HG03095 (cell line): ENCODE data around the gene P3H3.

Experiments
- ATAC-seq: cut with Tn5 transposase; IDR thresholded peaks from one replicate; pipeline ENCODE4 v1.9.1; 2021; ENCODE audit warnings: moderate library complexity; ENCODE audit not compliant: unreplicated experiment

The P3H3 gene, protein sequence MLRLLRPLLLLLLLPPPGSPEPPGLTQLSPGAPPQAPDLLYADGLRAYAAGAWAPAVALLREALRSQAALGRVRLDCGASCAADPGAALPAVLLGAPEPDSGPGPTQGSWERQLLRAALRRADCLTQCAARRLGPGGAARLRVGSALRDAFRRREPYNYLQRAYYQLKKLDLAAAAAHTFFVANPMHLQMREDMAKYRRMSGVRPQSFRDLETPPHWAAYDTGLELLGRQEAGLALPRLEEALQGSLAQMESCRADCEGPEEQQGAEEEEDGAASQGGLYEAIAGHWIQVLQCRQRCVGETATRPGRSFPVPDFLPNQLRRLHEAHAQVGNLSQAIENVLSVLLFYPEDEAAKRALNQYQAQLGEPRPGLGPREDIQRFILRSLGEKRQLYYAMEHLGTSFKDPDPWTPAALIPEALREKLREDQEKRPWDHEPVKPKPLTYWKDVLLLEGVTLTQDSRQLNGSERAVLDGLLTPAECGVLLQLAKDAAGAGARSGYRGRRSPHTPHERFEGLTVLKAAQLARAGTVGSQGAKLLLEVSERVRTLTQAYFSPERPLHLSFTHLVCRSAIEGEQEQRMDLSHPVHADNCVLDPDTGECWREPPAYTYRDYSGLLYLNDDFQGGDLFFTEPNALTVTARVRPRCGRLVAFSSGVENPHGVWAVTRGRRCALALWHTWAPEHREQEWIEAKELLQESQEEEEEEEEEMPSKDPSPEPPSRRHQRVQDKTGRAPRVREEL

GRCh38 chr12:6827982-6828780 is at the start of gene P3H3:
P3H3 (plus strand) TSS chr12:6828407; CDS start chr12:6828441, 34 bp downstream.
- no peak for ATAC-seq

GRCh38 chr12:6778574-6779550 is 49.3 kb upstream of the P3H3 start:
- ATAC-seq: peak; percentile 76

GRCh38 chr12:6779708-6780432 is 48.3 kb upstream of the P3H3 start:
- ATAC-seq: no peak

GRCh38 chr12:6780573-6780972 is 47.6 kb upstream of the P3H3 start:
- ATAC-seq: no peak

DNA sequence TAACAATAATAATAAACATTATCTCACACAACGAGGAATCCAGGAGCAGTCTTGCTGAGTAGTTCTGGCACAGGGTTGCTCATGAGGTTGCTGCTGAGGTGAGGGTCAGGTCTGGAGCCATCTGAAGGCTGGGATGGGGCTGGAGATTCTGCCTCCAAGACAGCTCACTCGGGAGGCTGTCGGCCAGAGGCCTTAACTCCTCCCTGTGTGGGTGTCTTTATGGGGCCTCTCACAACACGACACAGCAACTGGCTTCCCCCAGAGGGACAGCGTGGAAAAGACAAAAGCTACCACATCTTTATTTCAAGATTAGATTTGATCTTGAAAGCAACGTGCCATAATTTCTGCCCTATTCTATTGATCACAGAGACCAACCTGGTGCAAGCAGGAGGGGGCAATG is 46.1 kb upstream of the P3H3 start:
- ATAC-seq: no peak

DNA sequence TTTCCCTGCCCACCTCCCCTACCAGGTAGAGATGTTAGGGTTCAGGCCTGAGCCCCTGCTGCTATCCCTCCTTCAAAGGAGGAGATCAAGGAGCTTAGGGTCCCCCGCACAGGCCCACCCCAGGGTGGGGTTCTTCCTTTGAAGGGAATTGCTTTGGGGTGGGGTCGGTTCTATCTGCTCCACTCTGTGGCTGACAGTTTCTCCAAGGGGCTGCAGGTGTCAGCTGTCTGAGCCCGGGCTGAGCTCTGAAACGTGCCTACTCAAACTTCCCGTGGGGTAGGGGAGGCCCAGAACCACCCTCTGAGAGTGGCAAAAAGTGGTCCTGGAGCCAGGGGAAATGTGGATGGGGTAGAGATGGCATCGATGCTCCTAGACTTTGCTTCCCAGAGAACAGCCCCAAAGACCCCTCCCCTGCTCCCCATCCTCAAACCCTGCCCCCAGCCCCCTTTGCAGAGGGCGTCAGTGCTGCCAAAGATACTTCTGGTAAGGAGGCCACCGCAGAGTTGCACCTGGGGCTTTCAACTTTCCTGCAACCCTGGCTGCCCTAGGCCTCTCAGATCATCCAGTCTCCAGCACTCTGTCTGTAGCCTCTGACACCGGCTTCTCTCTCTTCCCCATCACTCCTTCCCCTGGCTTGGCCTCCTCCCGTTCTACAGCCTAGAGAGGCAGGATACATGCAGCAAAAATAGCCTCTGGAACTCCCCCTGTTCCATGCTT is 45.2 kb upstream of the P3H3 start:
- no peak for ATAC-seq

- ATAC-seq: no peak
Observed at GRCh38 chr12:6783828-6784227, 44.4 kb upstream of the P3H3 start.

DNA sequence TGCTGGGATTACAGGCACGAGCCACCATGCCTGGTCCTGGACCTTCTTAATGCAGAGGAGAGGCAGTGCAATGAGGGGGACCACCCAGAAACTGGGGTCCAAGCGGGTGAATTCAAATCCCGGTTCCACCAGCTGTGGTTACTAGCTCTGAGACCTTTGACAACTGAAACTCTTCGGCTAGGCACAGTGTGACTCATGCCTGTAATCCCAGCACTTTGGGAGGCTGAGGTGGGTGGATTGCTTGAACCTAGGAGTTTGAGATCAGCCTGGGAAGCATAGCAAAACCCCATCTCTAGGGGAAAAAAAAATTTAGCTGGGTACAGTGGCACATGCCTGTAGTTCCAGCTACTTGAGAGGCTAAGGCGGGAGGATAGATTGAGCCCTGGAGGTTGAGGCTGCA is 43.9 kb upstream of the P3H3 start:
- no peak for ATAC-seq

DNA sequence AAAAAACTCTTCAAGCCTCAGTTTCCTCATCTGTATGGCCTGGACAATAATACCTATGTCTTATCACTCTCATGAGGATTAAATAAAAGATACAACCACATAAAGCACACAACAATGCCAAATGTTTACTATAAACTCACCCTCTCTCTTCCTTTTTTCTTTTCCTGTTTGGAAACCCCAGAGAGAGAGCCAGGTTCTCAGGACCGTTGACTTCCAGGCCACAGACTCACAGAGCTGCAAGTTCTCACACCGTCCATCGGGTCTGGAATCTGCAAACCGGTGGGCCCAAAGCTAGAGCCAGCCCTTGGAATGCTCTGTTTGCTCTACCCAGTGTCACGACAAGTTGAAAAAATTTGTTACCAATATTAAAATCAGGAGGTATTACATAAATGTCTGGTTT is 43.4 kb upstream of the P3H3 start:
- no peak for ATAC-seq

GRCh38 chr12:6786416-6787094 is 41.7 kb upstream of the P3H3 start:
- no peak for ATAC-seq

GRCh38 chr12:6787309-6787708 is 40.9 kb upstream of the P3H3 start:
- no peak for ATAC-seq

DNA sequence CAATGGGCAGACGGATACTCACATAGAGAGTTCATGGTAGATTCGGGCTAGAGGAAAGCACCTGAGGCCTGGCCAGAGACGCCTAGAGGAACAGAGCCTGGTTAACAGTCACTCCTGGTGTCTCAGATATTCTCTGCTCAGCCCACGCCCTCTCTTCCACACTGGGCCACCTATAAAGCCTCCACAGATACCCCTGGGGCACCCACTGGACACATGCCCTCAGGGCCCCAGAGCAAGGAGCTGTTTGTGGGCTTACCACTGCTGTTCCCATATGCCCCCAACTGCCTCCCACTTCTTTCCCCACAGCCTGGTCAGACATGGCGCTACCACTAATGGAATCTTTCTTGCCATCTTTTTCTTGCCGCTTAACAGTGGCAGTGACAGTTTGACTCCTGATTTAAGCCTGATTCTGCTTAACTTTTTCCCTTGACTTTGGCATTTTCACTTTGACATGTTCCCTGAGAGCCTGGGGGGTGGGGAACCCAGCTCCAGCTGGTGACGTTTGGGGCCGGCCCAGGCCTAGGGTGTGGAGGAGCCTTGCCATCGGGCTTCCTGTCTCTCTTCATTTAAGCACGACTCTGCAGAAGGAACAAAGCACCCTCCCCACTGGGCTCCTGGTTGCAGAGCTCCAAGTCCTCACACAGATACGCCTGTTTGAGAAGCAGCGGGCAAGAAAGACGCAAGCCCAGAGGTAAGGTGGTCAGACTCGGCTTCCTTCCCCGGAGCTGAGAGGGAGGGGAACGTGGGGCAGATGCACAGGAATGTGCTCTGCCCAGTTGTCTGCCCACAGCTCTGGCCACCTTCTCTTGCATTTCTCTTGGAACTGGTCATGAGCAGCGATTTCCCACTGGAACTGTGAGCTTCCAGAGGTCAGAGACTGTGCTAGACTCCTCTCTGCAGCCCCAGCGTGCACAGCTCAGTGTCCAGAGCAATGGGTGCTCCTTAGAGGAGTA is 39.0 kb upstream of the P3H3 start, which contains the start of gene CD4:
Gene CD4, plus strand, starts transcription at position 557 of the 953 bp plus-strand sequence. CDS start 10,611 bp downstream, outside the sequence.
- ATAC-seq: no peak

DNA sequence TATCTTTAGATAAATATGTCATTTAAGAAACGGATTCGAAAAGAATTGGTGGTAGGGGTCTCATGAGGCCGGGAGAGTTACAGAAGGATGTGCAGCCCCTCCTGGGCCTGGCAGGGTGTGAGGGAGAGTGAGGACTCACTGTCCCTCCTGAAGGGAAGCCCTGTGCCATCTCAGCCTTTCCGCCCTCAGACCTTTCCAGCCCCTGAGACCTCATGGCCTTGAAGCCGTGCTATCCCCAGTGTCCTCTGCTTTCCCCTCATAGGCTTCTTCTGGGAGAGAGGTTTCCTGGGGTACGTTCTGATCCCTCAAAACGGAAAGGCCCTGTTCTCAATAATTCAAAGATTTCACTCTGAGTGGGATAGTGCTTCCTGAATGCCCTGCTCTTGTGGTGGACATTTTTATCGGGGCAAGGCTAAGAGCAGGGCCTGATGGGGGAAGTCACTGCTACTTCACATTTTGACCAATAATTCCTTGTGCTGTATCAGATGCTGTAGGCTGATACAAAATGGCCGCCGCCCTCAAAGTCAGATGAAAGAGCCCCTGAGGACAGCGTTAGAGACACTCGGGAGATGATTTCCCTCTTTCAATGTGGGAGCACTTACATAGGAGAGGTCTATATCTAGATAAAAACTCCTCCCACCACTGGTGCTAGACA is 37.6 kb upstream of the P3H3 start:
- no peak for ATAC-seq

GRCh38 chr12:6791931-6792520 is 36.2 kb upstream of the P3H3 start:
- no peak for ATAC-seq

DNA sequence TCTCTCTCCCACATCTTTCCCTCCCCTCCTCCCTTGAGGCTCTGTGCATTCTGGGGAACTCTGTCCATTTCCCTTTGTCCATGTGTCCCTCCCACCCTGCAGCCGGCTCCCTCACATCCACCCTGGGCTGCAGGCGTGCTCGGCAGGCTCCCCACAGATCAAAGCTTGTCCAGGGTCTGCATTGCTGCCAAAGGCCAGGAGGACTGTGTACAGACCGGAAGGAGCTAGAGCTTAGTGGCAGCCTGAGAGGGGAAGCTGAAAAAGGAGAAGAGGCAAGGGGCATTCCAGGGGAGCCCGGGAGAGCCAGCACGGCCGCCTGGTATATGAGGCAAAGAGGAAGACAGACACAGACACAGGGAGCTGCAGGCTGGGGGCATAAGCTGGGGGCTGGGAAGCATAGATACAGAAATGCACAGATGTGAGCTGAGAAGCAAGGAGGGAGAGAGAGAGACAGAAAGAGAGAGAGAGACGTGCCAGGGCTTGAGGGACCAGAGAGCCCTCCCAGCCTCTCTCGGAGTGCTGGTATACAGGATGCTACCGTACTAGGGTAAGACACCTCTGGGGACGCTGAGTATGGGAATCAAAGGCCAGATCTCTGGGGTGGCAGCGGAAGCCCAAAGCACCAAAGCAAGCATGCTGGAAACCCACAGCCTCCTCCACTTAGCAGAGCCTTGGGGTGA is 35.5 kb upstream of the P3H3 start:
- ATAC-seq: peak; percentile 63

GRCh38 chr12:6795088-6795487 is 33.1 kb upstream of the P3H3 start:
- ATAC-seq: no peak
